Measurements from ENCODE around the gene LUC7L3. TPM values are rescaled to one million over a fixed set of nuclear protein-coding genes. Genes with fewer than 3 reads are reported as not detected.

LUC7L3 gene
- total and polyA plus RNA-seq, 2 donors (not counting 3 experiments of a cell fraction or from before 2014, with no cell fraction given), result 70.9 to 113 TPM

- no peaks in the 10 kb centered on the region for H3K79me2 ChIP-seq (ENCODE audit: control insufficient read depth, insufficient read depth, low read length)
- peaks cover 7 to 9% of the 10 kb centered on the region in 2 experiments for H3K27me3 ChIP-seq (ENCODE audit: control insufficient read depth in 2 of 2, insufficient read depth in 2 of 2, low read length in 2 of 2)
- no peak overlapping the region for H3K9ac ChIP-seq (replicated peaks; ENCODE audit: extremely low read depth, insufficient read depth, low read length)
- CTCF ChIA-PET, result interaction anchor here (1.1 to 4.2 kb wide), 4 partner anchors 14 to 88 kb away, joined by 3 to 30 read pairs (median 4); no protein-coding TSS in a partner anchor
- H3K9me1 ChIP-seq (replicated peaks; ENCODE audit: control insufficient read depth, extremely low read depth, insufficient read depth, low read length), result no peaks in the 10 kb centered on the region
- no peaks in the 10 kb centered on the region for H3K36me3 ChIP-seq (ENCODE audit: control insufficient read depth in 2 of 2, extremely low read depth in 1 of 2, insufficient read depth in 2 of 2, low read length in 2 of 2)
- TF ChIP-seq MYC (IDR thresholded peaks at IDR 0.05; ENCODE audit: low read depth, low read length) (no peak), GATA2 (IDR thresholded peaks at IDR 0.05; ENCODE audit: insufficient read depth, insufficient read length, low read depth, low read length) (no peak), JUN (IDR thresholded peaks at IDR 0.05; ENCODE audit: borderline replicate concordance, insufficient read depth, insufficient read length, low read depth) (no peak), EZH2 (IDR thresholded peaks at IDR 0.05; ENCODE audit: borderline replicate concordance, low read depth, low read length, severe bottlenecking) (no peak), POLR2AphosphoS5 (IDR thresholded peaks at IDR 0.05; ENCODE audit: insufficient read depth, low read depth, low read length) (no peak), CTCF (IDR thresholded peaks at IDR 0.05; ENCODE audit: extremely low read depth in 1 of 2, insufficient read depth in 1 of 2, low read depth in 1 of 2, low read length in 2 of 2) (no peak), FOS (IDR thresholded peaks at IDR 0.05; ENCODE audit: borderline replicate concordance, insufficient read depth, low read length) (no peak), POLR2A (IDR thresholded peaks at IDR 0.05; ENCODE audit: low read depth, low read length) (no peak)
- TF ChIP-seq, protein P1, sequence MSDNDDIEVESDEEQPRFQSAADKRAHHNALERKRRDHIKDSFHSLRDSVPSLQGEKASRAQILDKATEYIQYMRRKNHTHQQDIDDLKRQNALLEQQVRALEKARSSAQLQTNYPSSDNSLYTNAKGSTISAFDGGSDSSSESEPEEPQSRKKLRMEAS (IDR thresholded peaks at IDR 0.05; ENCODE audit: insufficient read depth, insufficient read length), result no peak
- no peaks in the 10 kb centered on the region for H3K4me1 ChIP-seq (ENCODE audit: control insufficient read depth, extremely low read depth, insufficient read depth, low read length)
- H3K9me3 ChIP-seq (replicated peaks; ENCODE audit: control insufficient read depth, insufficient read depth, low read length), result no peaks in the 10 kb centered on the region
- POLR2A ChIA-PET, result no interaction called here
- H3K4me2 ChIP-seq (ENCODE audit: insufficient read depth, low read length), result no peak overlapping the region
- no peak overlapping the region for H3K4me3 ChIP-seq (replicated peaks in 1 of 3; ENCODE audit: insufficient read depth in 1 of 3, low read depth in 1 of 3, low read length in 3 of 3)
- no peak for FAIRE-seq
- intact Hi-C loops (cut with micrococcal nuclease), result no loop called here
- no peak overlapping the region for H2AFZ ChIP-seq (ENCODE audit: low read depth, low read length)
- no TSS peak for BruUV-seq (replicated peaks)
- H3K27ac ChIP-seq (ENCODE audit: insufficient read depth, low read depth, low read length), result no peak overlapping the region
- H4K20me1 ChIP-seq (replicated peaks; ENCODE audit: control insufficient read depth, extremely low read depth, insufficient read depth, low read length), result no peaks in the 10 kb centered on the region
- no peak for DNase-seq (ENCODE audit: low read depth, low spot score)
- dilution Hi-C loops (cut with MboI; ENCODE audit: extremely low pct_ligation_motif_present, low sequenced_read_pairs), result no loop called here
These were observed 44.5 kb downstream of the LUC7L3 start for GRCh38 chr17:50763716-50764475.
